Thyroid gland (tissue), 4 donors: ENCODE measurements around the gene ITCH. TPM values are rescaled to one million over a fixed set of nuclear protein-coding genes. Genes with fewer than 3 reads are reported as not detected.

Source experiments
- DNase-seq, 2 donors: peaks; one replicate each; pipeline ENCODE4 v3.0.0-alpha.2; 2019
- H3K27ac ChIP-seq, 3 donors: fragments of 200-600 bp; sonication (generic); 1 replicate in 2 of 3; 2 replicates in 1 of 3; pipeline ENCODE4 v1.5.1; 2016 to 2019; ENCODE audit warnings: mild to moderate bottlenecking in 1 of 3, moderate library complexity in 1 of 3
- H3K27me3 ChIP-seq: fragments of 200-600 bp; sonication (generic); one replicate; pipeline ENCODE4 v1.5.1; 2019
- H3K36me3 ChIP-seq, 2 donors: fragments of 200-600 bp; sonication (generic); one replicate each; pipeline ENCODE4 v1.5.1; 2016 to 2019
- H3K4me1 ChIP-seq, 2 donors: fragments of 200-600 bp; sonication (generic); one replicate each; pipeline ENCODE4 v1.5.1; 2017 to 2019
- H3K4me3 ChIP-seq, 3 donors: fragments of 200-600 bp; sonication (generic); replicated peaks in 1 of 3; 1 replicate in 2 of 3; 2 replicates in 1 of 3; pipeline ENCODE4 v1.5.1; 2016; ENCODE audit warnings: mild to moderate bottlenecking in 1 of 3
- H3K9me3 ChIP-seq: fragments of 200-600 bp; sonication (generic); one replicate; pipeline ENCODE4 v1.5.1; 2017
- CTCF ChIP-seq, 6 experiments: fragments of 200-600 bp in 3 of 6; fragments of 450-650 bp in 3 of 6; sonication (generic) in 3 of 6; IDR thresholded peaks; one replicate each; pipeline ENCODE4 v1.5.1; 2016 to 2019; ENCODE audit warnings: antibody characterized with exemption in 6 of 6, mild to moderate bottlenecking in 2 of 6, inconsistent platforms in 1 of 6, moderate library complexity in 1 of 6
- POLR2A ChIP-seq, 2 donors: fragments of 450-650 bp; IDR thresholded peaks; one replicate each; pipeline ENCODE4 v1.6.1; 2017; ENCODE audit warnings: antibody characterized with exemption in 2 of 2, mild to moderate bottlenecking in 2 of 2, moderate library complexity in 1 of 2
- WGBS, 2 donors: methylation state at CpG; one replicate each; pipeline ENCODE4 v1.1.5; 2017; 5-methylcytosine and 5-hydroxymethylcytosine counted together
- intact Hi-C: fragments of 100-400 bp; cut with DNase I; formaldehyde crosslinking; loops from one replicate; pipeline ENCODE4 v1.15.1; 2023
- total RNA-seq, 4 donors: library from RNA; depleted of rRNA; stranded (reverse); fragments of >200 nt; gene quantifications; one replicate each; pipeline ENCODE4 v1.2.3, GENCODE V29; 2016

Gene ITCH
- total RNA-seq, 4 donors from 2014 or later = 67.5 to 120 (median 75.5) TPM

GRCh38 chr20:34526466-34526865, 163.4 kb downstream of the ITCH start:
- Histone ChIP-seq H3K4me3 (no peak overlapping the region), H3K27ac (peak overlapping the region in 2 of 3 donors; percentile 41 to 76), H3K36me3 (peaks cover 14 to 32% of the 10 kb centered on the region in 2 donors), H3K4me1 (peaks cover 16 to 50% of the 10 kb centered on the region in 2 donors), H3K27me3 (no peaks in the 10 kb centered on the region), H3K9me3 (no peaks in the 10 kb centered on the region)
- intact Hi-C loops = no loop called here
- WGBS, 2 donors = 90 to 91% methylated on average over 5 of the region's 5 CpGs
- TF ChIP-seq CTCF (IDR thresholded peaks at IDR 0.05) (no peak), POLR2A (IDR thresholded peaks at IDR 0.05) (no peak)
- DNase-seq = no peak

GRCh38 chr20:34527016-34527415, 163.9 kb downstream of the ITCH start:
- TF ChIP-seq POLR2A (IDR thresholded peaks at IDR 0.05) (no peak), CTCF (IDR thresholded peaks at IDR 0.05) (no peak)
- intact Hi-C loops = no loop called here
- DNase-seq = no peak
- Histone ChIP-seq H3K36me3 (peaks cover 14 to 32% of the 10 kb centered on the region in 2 donors), H3K4me1 (peaks cover 16 to 50% of the 10 kb centered on the region in 2 donors), H3K27me3 (no peaks in the 10 kb centered on the region), H3K9me3 (no peaks in the 10 kb centered on the region), H3K4me3 (no peak overlapping the region), H3K27ac (peak overlapping the region in 1 of 3 donors; percentile 76)
- WGBS, 2 donors = 91 to 94% methylated on average over 10 of the region's 10 CpGs

- Histone ChIP-seq H3K27me3 (no peaks in the 10 kb centered on the region), H3K4me3 (no peak overlapping the region), H3K9me3 (no peaks in the 10 kb centered on the region), H3K36me3 (peaks cover 26 to 42% of the 10 kb centered on the region in 2 donors), H3K27ac (peak overlapping the region; percentile 26 to 72 (median 45)), H3K4me1 (peaks cover 16 to 41% of the 10 kb centered on the region in 2 donors)
- no peak for TF ChIP-seq POLR2A (IDR thresholded peaks at IDR 0.05)
- peak in 4 of 6 experiments; percentile 3 to 58 (median 24) for TF ChIP-seq CTCF (IDR thresholded peaks at IDR 0.05)
- DNase-seq = peak; percentile 89 to 92
- WGBS, 2 donors = 33 to 39% methylated on average over 1 to 5 of the region's 5 CpGs
- intact Hi-C loops = no loop called here
Observed at GRCh38 chr20:34528921-34529297, 165.8 kb downstream of the ITCH start.

- Histone ChIP-seq H3K4me1 (peaks cover 16 to 37% of the 10 kb centered on the region in 2 donors), H3K9me3 (no peaks in the 10 kb centered on the region), H3K27me3 (no peaks in the 10 kb centered on the region), H3K27ac (peak overlapping the region in 1 of 3 donors; percentile 45), H3K4me3 (no peak overlapping the region), H3K36me3 (peaks cover 35 to 48% of the 10 kb centered on the region in 2 donors)
- TF ChIP-seq POLR2A (IDR thresholded peaks at IDR 0.05) = no peak
- TF ChIP-seq CTCF (IDR thresholded peaks at IDR 0.05) = no peak
- no peak for DNase-seq
- intact Hi-C loops = loop anchor here (10.0 kb wide), 1 partner anchor 215 kb away; no protein-coding TSS in a partner anchor
- WGBS, 2 donors = 88 to 90% methylated on average over 3 of the region's 3 CpGs
Observed at GRCh38 chr20:34529742-34530141, 166.7 kb downstream of the ITCH start.

GRCh38 chr20:34530342-34530741, 167.3 kb downstream of the ITCH start:
- H3K4me3 ChIP-seq = no peak overlapping the region
- no peaks in the 10 kb centered on the region for H3K27me3 ChIP-seq
- peaks cover 16 to 37% of the 10 kb centered on the region in 2 donors for H3K4me1 ChIP-seq
- no peak for TF ChIP-seq CTCF (IDR thresholded peaks at IDR 0.05)
- no peak for TF ChIP-seq POLR2A (IDR thresholded peaks at IDR 0.05)
- 88 to 89% methylated on average over 5 of the region's 5 CpGs for WGBS, 2 donors
- H3K27ac ChIP-seq = no peak overlapping the region
- peaks cover 41 to 54% of the 10 kb centered on the region in 2 donors for H3K36me3 ChIP-seq
- no peaks in the 10 kb centered on the region for H3K9me3 ChIP-seq
- DNase-seq = no peak
- intact Hi-C loops = loop anchor here (10.0 kb wide), 1 partner anchor 216 kb away; no protein-coding TSS in a partner anchor
